Measurements from ENCODE around the gene MDM4.
"Not testable (repeated sequence)": the region's sequence is repeated elsewhere in the genome, so short reads cannot be mapped to it uniquely, and the experiment has no call there.

Gene MDM4

GRCh38 chr1:204520834-204521709 lies 4.9 kb downstream of the MDM4 start:
- FAIRE-seq = no peak

DNA sequence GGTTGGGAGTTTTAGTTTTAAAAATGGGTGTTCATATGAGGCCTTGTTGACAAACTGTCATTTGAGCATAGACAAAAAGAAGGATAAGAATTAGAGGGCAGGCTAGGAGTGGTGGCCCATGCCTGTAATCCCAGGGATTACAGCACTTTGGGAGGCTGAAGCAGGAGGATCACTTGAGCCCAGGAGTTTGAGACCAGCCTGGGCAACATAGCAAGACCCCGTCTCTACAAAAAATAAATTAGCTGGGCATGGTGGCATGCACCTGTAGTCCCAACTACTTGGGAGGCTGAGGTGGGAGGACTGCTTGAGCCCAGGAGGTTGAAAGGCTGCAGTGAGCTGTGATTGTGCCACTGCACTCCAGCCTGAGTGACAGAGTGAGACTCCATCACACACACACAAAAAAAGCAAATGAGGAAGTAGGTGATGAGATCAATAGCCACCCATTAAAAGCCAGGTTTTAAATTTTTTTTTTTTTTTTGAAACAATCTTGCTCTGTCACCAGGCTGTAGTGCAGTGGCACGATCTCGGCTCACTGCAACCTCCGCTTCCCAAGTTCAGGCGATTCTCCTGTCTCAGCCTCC lies 5.8 kb downstream of the MDM4 start:
- FAIRE-seq = not testable (repeated sequence)

GRCh38 chr1:204523605-204524215 lies 7.5 kb downstream of the MDM4 start:
- no peak for FAIRE-seq

- no peak for FAIRE-seq
Observed at GRCh38 chr1:204524986-204525385, 8.8 kb downstream of the MDM4 start.

DNA sequence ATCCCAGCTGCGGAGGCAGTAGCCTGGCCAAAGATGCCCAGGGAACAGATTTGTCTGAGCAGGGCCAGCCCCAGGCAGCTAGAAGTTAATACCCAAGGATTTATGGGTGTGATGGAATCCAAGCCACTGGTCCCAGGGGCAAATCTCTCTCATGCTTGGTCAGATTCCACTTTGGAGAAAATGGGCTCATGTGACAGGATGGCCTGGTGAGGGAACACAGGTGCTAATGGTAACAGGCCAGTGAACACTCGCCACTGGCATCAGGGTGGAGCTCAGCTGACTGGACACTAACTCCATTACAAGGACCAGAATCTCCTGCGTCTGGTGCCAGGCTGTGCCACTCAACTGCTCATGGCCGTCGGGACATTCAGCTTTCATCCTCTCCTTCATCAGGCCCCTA lies 12.0 kb downstream of the MDM4 start:
- FAIRE-seq = no peak

- FAIRE-seq = no peak
Observed at GRCh38 chr1:204528677-204529076, 12.5 kb downstream of the MDM4 start.

GRCh38 chr1:204529371-204529895 lies 13.2 kb downstream of the MDM4 start:
- no peak for FAIRE-seq

- no peak for FAIRE-seq
Observed at GRCh38 chr1:204530932-204531331, 14.7 kb downstream of the MDM4 start.

DNA sequence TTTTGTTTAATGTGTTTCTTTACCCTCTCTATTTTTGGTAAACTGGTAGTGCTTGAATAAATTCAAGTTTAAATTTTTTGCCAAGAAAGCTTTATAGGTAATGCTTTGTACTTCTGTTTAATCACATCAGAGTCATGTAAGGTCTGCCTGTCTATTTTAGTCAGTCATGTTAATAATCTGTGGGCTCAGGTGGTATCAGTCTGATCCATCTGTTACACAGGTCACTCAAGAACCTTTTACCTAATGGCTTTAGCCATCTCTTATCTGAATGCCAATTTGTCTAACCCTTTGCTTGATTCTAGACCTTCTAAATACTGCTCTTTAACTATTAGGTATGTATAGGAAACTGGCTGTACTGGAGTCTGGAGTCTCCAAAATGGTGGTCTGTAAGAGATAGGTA lies 16.6 kb downstream of the MDM4 start:
- no peak for FAIRE-seq

- FAIRE-seq = no peak
Observed at GRCh38 chr1:204541626-204542025, 25.4 kb downstream of the MDM4 start.

GRCh38 chr1:204544321-204544720 lies 28.1 kb downstream of the MDM4 start:
- no peak for FAIRE-seq

DNA sequence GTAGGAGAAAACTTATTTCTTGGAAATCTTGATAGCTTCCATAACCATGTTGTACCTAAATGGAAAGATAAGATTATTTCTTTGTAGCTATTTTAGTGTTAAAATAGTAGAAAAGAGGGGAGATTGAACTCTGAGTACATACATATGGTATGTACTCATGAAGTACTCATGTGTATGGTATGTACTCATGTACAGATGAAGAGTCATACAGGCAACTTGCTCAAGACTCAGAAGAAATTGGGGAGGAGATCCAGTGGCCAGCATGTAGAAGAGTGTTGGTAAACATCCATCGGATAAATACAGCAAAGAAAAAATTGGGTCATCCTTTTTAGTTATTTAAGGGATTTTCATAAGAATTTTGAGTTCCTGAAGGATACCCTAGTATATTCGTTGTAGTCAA lies 29.0 kb downstream of the MDM4 start:
- no peak for FAIRE-seq

DNA sequence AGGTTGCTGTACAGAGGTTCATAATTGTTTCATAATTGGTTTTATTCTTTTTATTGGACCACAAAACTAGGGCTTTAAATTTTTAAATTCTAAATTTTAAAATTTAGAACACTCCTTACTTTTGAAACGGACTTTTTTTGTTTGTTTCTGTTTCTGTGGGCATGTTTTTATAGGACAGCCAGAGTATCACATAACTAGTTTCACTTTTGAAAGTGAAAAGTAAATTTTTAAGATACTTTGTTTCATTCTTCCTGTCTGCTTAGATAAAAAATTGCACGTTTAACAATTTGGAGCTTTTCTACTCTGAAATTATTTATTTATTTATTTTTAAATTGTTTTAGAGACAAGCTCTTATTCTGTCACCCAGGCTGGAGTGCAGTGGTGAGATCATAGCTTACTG lies 29.7 kb downstream of the MDM4 start:
- FAIRE-seq = no peak

- no peak for FAIRE-seq
Observed at GRCh38 chr1:204548265-204548664, 32.1 kb downstream of the MDM4 start.

GRCh38 chr1:204549313-204549712 lies 33.1 kb downstream of the MDM4 start:
- no peak for FAIRE-seq

DNA sequence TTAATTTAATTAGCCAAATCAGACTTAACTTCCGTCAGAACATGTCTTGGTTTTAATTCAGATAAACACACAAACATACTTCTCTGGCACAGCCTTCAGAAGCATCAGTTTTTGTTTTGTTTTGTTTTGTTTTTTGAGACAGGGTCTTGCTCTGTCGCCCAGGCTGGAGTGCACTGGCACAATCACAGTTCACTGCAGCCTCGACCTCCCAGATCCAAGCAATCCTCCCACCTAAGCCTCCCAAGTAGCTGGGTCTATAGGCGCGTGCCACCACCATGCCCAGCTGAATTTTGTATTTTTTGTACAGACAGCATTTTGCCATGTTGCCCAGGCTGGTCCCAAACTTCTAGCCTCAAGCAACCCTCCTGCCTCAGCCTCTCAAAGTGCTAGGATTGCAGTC lies 34.7 kb downstream of the MDM4 start:
- no peak for FAIRE-seq

GRCh38 chr1:204556458-204557052 lies 40.3 kb downstream of the MDM4 start:
- FAIRE-seq = no peak

DNA sequence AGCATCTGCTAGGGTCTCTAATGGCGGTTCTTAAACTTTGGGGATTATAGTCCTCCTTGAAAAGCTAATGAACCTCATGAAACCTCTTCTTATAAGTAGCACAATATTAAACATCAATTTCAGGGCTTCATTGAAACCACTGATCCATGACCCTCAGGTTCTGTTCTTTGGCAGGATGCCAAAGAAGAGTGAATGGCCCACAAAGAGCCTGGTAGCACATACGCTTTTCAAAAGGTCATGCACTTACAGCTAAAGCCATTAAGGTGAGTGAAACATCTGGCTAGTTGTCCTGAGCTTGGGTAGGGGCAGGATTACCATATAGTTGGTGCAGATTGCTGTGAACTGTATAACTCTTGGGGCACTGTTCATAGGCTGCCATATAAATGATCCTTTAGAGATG lies 42.3 kb downstream of the MDM4 start:
- FAIRE-seq = no peak

DNA sequence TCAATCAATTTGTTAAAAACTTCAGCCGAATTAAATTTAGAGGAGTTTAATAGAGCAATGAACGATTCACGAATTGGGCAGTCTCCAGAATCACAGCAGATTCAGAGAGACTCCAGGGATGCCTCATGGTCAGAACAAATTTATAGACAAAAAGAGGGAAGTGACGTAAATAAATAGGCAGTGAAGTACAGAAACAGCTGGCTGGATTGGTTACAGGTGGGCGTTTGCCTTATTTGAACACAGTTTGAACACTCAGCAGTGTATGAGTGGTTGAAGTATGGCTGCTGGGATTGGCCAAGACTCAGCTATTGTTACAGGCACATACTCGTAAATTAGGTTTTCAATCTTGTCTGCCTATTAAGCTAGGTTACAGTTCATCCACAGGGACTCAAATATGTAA lies 43.8 kb downstream of the MDM4 start:
- not testable (repeated sequence) for FAIRE-seq

GRCh38 chr1:204560590-204561150 lies 44.5 kb downstream of the MDM4 start:
- FAIRE-seq = no peak

GRCh38 chr1:204562075-204562990 lies 46.1 kb downstream of the MDM4 start:
- FAIRE-seq = no peak

DNA sequence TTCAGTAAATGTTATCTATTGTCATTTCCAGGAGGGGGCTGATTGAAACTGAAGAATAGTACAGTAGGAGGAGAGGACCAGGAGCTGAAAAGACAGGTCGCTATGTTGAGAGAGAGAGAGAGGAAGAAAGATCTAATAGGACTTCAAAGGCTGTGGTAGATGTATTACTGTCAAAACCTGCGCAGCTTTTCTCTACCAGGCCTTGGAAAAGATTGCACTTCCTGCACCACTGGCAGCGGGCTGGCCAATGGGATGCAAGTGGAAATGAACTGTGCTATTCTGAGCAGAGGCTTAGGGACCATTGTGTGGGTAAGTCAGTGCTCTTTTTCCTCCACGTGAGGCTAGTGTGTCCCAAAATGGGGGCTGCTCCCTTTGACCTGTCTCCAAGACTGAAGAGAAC lies 47.1 kb downstream of the MDM4 start:
- FAIRE-seq = no peak
